Adipose tissue (tissue), 3 donors: ENCODE results near the gene KCNK5. TPM values are rescaled to one million over a fixed set of nuclear protein-coding genes. Genes with fewer than 3 reads are reported as not detected.

Experiments
- H3K27ac ChIP-seq: one replicate; pipeline ENCODE4 v1.5.1; 2013; ENCODE audit warnings: low read depth, low read length
- WGBS, 3 donors: extraction: QIAGEN DNeasy Blood & Tissue Kit; methylation state at CpG; one replicate each; pipeline ENCODE4 v1.1.7; 2013; 5-methylcytosine and 5-hydroxymethylcytosine counted together
- polyA plus RNA-seq, 3 donors: library from polyadenylated mRNA; stranded (reverse); fragments of 200-250 nt; gene quantifications; one replicate each; pipeline ENCODE4 v1.2.3, GENCODE V29; 2013
- donor health status: healthy with polysubstance abuse.
- donor health status: Bipolar disorder and iron deficiency.
- donor health status: healthy.

The KCNK5 gene, protein sequence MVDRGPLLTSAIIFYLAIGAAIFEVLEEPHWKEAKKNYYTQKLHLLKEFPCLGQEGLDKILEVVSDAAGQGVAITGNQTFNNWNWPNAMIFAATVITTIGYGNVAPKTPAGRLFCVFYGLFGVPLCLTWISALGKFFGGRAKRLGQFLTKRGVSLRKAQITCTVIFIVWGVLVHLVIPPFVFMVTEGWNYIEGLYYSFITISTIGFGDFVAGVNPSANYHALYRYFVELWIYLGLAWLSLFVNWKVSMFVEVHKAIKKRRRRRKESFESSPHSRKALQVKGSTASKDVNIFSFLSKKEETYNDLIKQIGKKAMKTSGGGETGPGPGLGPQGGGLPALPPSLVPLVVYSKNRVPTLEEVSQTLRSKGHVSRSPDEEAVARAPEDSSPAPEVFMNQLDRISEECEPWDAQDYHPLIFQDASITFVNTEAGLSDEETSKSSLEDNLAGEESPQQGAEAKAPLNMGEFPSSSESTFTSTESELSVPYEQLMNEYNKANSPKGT
- polyA plus RNA-seq: 10 to 100 TPM in 1 of 3 donors, 1 to 10 TPM in 2; 1.0 to 10.6 (median 2.5) TPM

DNA sequence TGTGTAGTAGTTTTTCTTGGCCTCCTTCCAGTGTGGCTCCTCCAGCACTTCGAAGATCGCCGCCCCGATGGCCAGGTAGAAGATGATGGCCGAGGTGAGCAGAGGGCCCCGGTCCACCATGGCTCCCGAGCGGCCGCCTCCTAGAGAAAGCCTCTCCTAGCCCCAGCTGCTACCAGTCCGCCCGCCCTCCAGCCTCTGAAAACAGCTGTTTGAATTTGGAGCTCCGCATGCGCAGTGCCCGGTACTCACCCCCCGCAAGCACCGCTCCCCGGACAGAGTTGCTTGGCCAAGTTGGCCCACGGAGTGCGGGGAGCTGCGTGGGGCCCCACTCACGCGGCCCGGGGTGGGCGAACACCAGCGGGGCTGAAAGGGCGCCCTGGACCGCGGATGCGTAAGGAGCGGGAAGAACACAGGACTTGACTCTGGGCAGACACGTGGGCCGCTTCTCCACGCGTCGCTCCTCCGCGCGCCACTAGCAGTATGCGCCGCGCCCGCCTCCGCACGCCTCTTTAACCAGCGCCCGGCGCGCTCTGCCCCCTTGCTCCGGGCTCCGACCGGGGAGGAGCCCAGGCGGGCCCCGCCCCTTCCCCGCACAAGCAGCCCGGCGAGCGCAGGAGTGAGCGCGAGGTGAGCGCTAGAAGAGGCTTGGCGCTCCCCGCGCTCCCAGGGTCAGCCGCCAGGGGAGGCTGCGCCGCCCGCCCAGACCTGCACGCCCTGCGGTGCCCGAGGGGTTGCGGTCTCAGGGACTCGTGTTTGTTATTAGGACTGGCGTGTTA lies at the start of gene KCNK5:
Gene KCNK5, minus strand, starts transcription at position 484 of the 776 bp plus-strand sequence. Its CDS starts 364 bp downstream, at position 120.
- whole genome bisulfite sequencing, 3 donors: 0 to 1% (median 1%) methylated on average over 66 to 73 of the region's 73 CpGs
- H3K27ac ChIP-seq: no peak within 1 kb of the TSS

DNA sequence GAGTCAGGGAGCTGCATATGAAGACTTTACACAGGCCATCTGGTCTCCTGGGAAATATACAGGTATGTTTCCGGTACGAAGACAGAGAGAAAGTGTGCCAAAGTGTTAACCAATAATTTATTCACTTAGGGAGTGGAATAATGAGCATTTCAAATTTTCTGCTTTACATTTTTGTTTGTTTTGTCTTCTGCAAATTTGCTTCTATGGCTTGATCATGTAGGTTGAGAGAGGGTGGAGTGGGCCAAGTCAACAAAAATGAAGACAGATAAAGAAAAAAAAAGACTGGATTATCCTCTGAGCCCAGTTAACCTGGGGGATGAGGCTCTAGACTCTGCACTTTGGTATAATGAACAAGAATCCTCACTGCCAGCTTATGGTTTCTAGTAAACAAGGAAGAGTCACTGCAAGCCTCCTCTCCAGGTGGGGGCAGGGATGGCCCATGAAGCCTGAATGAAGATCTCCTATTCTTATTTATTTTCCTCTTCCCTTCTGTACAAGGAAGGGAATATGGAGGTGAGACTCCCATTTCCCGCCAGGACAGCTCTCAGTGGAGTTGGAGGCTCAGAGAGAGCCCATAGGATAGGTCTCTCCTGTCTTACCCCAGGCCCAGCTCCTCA lies 47.2 kb upstream of the KCNK5 start:
- no peak overlapping the region for H3K27ac ChIP-seq
- 80 to 91% (median 85%) methylated on average over 3 of the region's 3 CpGs for WGBS, 3 donors

DNA sequence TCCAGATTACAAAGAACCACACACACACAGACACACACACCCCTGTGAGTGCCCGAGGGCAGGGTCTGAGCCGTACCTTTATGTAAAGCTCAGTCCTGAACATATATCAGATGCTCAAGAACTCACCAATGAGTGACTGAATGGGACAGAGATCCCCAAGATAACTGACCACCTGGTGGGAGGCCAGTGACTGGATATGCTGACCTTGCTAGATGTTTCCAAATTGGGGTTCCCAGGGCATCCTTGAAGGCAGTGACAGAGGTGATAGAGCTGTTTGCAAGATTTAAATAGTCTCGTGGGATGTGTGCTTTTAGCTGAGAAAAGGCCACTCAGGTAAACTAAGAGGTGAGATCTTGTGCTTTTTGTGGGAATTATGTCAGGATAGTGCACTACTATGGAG lies 45.6 kb upstream of the KCNK5 start:
- WGBS, 3 donors: 81 to 87% (median 83%) methylated on average over 3 of the region's 3 CpGs
- no peak overlapping the region for H3K27ac ChIP-seq

DNA sequence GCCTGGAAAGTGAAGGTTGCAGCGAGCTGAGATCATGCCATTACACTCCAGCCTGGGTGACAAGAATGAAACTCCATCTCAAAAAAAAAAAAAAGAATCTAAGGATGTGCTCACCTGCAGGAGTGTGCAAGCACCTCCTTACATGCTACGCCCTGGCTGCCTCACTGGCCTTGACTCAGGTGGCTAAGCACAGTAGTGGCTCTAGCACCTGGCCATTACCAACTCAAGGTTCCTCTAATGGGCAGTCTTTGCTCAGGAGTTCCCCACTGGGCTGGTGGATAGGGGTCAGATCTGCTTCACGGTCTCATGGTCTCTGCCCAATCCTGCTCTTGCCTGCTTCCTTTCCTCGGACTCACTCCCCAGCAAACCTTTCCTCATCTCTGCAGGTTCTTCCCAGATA lies 45.2 kb upstream of the KCNK5 start:
- 67 to 77% (median 68%) methylated on average over 4 of the region's 4 CpGs for WGBS, 3 donors
- no peak overlapping the region for H3K27ac ChIP-seq

DNA sequence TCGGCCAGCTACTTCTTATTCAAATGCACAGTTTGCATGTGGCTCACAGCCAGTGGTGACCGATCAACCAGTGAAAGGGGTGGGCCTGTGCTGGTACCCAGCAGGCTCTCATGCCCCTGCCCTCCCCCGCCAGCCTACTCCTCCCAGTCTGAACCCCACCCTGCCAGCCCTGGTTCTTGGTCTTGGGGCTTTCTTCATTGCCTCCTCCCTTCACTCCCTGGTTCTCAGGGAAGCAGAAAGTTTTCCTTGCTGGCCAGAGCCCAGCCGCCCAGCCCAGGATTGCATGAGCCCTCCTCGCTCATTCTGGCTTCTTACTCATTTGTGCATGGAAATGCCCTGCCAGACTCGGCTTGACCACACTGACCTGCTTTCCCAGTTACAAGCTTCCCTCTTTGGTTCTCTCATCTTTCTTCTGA lies 44.1 kb upstream of the KCNK5 start:
- no peak overlapping the region for H3K27ac ChIP-seq
- WGBS, 3 donors: 47 to 63% (median 62%) methylated on average over 6 of the region's 6 CpGs

DNA sequence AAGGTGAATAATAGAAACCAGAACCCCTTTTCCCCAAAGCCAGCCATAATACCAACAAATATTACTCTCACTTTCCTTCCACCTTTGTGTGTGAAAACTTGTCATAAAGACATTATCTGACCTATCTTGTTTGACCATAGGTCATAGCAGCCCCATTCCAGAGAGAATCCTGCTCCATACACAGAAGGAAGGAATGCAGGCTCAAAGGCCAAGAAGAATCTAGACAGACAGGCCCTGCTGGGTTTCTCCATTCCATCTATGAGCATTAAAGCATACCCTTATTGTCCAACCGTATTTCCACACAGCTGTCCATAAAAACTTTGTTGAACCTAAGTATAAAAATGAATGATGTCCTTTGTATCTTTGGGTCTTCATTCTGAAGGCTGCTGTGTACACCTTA lies 40.7 kb upstream of the KCNK5 start:
- no peak overlapping the region for H3K27ac ChIP-seq
- WGBS, 3 donors: 71 to 93% (median 92%) methylated on average over 1 of the region's 1 CpG

DNA sequence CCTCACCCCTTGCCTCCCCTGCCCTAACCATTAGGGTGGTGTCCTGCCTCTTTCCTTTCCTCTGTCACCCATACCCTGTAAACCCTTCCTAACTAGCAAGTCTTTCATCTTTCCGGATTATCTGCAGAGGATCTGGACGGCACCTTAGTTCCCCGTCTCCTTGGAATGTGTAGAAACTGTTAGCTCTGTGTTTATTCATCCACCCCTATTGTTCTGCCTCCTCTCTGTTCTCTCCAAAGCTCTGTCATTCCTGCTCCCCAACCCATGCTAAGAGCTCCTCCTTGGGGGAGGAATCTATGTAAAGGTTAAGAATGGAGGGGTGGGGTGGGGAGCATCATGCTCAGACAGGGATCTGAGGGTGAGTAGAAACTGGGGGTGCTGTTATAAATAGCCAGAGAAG lies 39.4 kb upstream of the KCNK5 start:
- WGBS, 3 donors: 79 to 89% (median 82%) methylated on average over 3 of the region's 3 CpGs
- no peak overlapping the region for H3K27ac ChIP-seq

DNA sequence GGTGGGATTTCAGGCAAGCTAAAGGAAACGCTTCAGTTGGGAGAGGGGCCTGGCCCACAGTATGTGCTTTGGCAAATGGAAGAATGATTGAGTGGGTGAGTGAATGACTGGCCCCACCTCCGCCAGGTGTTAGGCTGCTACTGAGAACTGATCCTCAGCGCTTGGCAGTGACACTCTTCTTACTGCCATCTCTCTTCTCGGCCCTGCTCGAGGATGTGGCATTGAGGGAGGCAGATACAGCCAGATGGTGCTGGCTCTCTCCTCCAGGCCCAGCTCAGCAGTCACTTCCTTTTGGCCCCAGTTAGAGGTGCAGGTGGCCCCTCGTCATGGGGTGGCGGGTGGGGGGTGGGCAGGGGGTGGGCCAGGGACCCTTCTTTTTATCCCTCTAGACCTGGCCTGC lies 38.9 kb upstream of the KCNK5 start:
- WGBS, 3 donors: 76 to 80% (median 80%) methylated on average over 7 of the region's 7 CpGs

DNA sequence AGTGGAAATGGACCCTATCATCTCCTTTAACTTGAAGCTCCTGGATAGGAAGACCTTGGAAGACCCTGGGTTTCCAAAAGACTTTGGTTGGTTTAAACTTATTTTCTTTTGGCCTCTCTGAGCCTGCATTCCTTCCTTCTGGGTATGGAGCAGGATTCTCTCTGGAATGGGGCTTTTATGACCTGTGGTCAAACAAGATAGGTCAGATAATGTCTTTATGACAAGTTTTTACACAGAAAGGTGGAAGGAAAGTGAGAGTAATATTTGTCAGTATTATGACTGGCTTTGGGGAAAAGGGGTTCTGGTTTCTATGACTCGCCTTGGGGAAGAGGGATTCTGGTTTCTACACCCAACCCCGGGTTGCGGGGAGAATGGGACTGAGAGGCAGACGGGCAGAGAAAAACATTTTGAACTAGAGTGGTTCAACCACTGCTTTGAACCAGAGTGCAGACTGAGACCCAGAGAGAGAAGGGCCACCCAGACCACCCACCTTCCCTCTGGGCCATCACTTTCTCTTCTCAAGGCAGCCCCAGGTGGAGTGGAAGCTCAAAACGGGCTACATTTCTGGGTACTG lies 37.6 kb upstream of the KCNK5 start:
- WGBS, 3 donors: 76 to 91% (median 88%) methylated on average over 5 of the region's 5 CpGs

More for the DNA sequence above, 38.9 kb upstream of the KCNK5 start:
- no peak overlapping the region for H3K27ac ChIP-seq

DNA sequence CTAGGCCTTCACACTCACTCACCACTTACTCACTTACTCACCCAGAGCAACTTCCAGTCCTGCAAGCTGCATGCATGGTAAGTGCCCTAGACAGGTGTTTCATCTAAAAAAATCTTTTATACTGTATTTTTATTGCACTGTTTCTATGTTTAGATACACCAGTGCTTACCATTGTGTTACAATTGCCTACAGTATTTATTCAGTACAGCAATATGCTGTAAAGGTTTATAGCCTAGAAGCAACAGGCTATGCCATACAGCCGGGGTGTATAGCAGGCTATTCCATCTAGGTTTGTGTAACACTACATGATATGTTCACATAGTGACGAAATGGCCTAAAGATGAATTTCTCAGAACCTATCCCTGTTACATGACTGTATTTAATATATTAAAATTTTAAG lies 37.1 kb upstream of the KCNK5 start:
- 75 to 93% (median 92%) methylated on average over 2 of the region's 2 CpGs for WGBS, 3 donors
- H3K27ac ChIP-seq: no peak overlapping the region

More for the DNA sequence above, 37.6 kb upstream of the KCNK5 start:
- H3K27ac ChIP-seq: no peak overlapping the region

DNA sequence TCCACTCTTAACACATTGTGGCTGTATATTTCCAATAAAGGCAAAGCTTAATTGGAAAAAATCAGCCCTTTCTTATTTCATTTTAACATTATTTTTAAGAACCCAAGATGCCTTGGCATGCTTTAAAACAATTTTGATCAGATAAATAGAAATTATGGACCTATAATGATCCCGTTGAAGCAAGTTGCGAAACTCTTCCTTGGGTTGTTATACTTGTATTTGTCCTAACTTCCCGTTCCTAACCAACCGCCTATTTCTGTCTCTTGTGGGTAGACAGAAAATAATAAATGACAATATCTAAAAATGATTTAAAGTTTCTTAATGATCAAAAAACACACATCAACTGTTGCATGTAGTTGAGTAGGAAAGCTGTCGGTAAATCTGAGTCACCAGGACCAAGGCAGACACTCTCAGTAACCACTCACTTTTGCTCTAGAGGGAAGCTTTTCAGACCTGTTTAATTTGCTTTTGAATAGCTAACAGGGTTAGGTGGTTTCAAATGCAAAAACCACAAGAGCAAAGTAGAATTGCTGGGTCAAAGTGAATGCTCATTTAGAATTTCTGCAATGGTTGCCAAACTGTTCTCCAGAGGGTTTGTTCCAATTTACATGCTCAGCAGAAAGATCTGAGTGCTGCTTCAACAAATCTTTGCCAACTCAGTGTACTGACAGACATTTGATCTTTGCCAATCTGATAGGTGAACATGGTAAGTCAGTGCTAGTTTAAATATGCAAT lies 34.2 kb upstream of the KCNK5 start:
- WGBS, 3 donors: 21 to 40% (median 31%) methylated on average over 5 of the region's 5 CpGs
- H3K27ac ChIP-seq: no peak overlapping the region

DNA sequence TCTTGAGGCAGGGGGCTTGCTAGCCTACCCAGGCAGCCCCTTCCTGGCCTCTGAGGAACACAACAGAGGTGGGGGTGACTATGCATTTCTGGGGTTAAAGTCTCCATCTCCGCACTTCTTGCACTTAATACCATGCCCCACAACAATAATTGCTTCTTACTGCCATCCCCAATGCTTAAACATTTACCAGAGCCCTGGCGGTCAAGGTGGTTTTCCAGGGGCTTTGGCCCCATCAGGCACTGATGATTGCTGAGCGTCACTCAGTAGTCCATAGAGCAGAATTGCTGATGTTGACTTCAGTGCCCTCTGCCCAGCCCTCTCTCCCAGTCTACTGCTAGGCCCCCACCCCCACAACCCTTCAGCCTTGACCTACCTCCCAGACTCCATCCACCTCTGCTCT lies 32.5 kb upstream of the KCNK5 start:
- H3K27ac ChIP-seq: no peak overlapping the region
- WGBS, 3 donors: 80 to 96% (median 87%) methylated on average over 3 of the region's 3 CpGs

DNA sequence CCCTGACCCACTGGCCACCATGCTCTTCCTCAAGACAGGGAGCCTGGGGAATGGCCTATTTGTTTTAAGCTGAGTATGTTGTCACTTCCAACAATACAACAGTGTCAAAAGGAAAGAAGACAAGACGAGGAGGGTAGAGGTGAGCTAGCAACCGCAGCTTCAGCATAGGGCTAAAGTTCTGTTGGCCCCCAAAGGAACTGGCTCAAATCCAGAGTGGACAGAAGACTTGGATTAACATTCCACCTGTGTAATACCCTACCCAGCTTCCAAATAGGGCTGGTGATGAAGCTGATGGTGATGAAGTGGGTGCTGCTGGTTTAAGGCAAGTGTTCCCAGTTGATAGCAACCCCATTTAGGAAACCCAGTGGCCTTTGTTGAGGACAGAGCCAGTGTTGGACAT lies 31.7 kb upstream of the KCNK5 start:
- H3K27ac ChIP-seq: no peak overlapping the region
- WGBS, 3 donors: 82 to 89% (median 86%) methylated on average over 2 of the region's 2 CpGs

DNA sequence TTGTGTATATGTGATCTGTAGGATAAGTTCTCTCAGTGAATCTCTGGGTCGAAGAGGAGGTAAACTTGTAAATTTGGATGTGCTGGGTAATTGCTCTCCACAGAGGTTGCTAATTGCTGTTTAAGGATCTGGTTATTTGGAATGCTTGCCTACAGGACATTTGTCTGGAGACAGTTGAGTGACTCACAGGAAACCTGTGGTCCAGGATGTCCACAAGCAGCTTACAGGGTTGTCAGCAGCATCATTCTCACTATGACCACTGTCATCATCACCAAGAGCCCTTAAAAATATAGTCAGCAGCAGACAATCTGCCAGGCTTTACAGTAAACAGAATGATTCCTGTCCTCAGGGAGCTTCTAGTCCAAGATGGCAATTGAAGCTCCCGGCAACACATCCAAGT lies 31.2 kb upstream of the KCNK5 start:
- H3K27ac ChIP-seq: no peak overlapping the region
- WGBS, 3 donors: 88 to 93% (median 91%) methylated on average over 2 of the region's 2 CpGs

DNA sequence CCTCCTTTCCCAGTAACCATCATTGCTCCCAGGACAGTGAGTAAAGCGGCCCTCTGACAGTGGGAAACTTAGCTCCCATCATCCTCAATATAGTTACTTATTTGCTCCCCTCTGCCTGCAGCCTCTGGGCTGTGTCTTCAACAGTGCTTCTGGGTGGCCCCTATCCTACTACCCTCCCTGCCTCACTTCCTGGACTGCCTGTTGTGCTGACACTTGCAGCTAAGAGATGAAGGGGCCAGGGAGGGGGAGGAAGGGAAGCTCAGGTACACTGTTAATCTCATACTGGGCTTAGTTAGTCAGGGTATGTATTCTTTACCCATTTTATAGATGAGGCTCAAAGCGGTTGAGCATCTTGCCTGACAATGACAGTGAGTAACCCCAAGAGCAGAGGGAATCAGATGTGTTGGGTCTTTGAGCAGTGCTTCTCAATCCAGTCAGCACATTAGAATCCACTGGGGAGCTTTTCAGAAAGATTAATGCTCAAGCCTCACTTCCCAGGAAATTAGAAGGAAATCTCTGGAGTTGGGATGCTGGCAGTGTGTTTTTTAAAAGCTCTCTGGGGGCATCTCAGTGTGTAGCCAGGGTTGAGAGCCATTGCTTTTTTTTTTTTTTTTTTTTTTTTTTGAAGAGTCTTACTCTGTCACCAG lies 27.1 kb upstream of the KCNK5 start:
- H3K27ac ChIP-seq: no peak overlapping the region
- WGBS, 3 donors: 66 to 91% (median 87%) methylated on average over 2 of the region's 2 CpGs

DNA sequence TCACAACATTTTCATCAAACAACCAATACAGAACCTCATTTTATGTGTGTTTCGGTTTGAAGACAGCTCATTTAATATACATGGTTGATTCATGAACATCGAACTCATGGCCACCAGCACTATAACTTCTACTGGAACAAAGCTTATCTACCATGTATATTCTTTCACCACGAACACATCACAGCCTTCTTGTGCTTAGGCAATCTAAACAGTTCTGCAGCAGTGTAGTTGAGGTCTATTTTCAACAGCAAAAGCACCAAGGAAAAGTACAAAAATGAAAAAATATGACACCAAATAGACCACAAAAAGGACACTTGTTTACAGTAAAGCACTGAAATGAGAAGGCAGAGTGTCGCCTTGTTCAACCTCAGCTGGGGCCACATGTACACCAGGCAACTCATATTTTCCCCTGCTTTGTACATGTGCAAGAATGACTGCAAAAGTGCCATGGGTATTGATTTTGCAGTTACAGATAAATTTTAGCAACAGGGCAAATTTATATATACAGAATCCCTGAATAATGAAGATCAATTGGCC lies 25.8 kb upstream of the KCNK5 start:
- H3K27ac ChIP-seq: no peak overlapping the region
- 88 to 90% (median 89%) methylated on average over 4 of the region's 4 CpGs for WGBS, 3 donors

DNA sequence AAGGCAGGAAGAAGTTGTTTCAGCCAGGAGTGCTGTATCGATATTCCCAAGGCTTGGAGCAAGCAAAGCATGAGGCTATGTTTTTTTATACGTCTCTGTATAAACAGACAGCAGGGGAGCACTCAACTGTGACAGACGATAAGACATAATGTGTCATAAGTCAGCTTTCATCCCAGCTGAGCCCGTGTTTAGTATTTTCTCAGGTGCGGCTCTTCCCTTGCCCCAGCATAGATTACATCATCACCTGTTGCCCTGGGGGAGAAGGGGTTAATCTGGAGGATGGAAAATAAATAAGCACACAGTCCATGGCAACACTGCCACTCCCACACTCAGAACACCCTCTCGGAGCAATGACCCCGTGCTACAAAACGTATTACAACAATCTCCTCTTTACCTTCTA lies 22.1 kb upstream of the KCNK5 start:
- no peak overlapping the region for H3K27ac ChIP-seq
- WGBS, 3 donors: 10 to 44% (median 40%) methylated on average over 8 of the region's 8 CpGs
